Activated B cell treated with CpG ODN at 0.5 μM for 24 hours (primary cell): Measurements from ENCODE around the gene UQCRQ. TPM values are rescaled to one million over a fixed set of nuclear protein-coding genes. Genes with fewer than 3 reads are reported as not detected.

Source experiments
- ATAC-seq: fragments of 200-7000 bp; cut with Tn5 transposase; one replicate; pipeline ENCODE4 v1.10.0; 2021; ENCODE audit warnings: low read depth, mild to moderate bottlenecking, moderate library complexity
- CTCF ChIA-PET: fragments of 350-600 bp; sonication (Branson Sonifier 250); formaldehyde crosslinking; loops from one replicate; lab custom pipeline; 2021; ENCODE audit warnings: antibody characterized with exemption; lab: Charles Lee
- POLR2A ChIA-PET: fragments of 350-600 bp; sonication (Branson Sonifier 250); formaldehyde crosslinking; loops from one replicate; lab custom pipeline; 2021; ENCODE audit warnings: antibody characterized with exemption; lab: Charles Lee
- DNase-seq: peaks from one replicate; pipeline ENCODE4 v3.0.0; 2022
- H3K27ac Mint-ChIP-seq: one replicate; pipeline ENCODE4 v1.8.0; 2020; ENCODE audit warnings: mixed read lengths
- H3K27me3 Mint-ChIP-seq: one replicate; pipeline ENCODE4 v1.8.0; 2021; ENCODE audit warnings: mixed read lengths
- H3K36me3 Mint-ChIP-seq: one replicate; pipeline ENCODE4 v1.8.0; 2021; ENCODE audit warnings: low read depth, mixed read lengths
- H3K4me1 Mint-ChIP-seq: one replicate; pipeline ENCODE4 v1.8.0; 2021; ENCODE audit warnings: mixed read lengths
- H3K4me3 Mint-ChIP-seq: one replicate; pipeline ENCODE4 v1.8.0; 2020; ENCODE audit warnings: mild to moderate bottlenecking, mixed read lengths
- H3K9me3 Mint-ChIP-seq: one replicate; pipeline ENCODE4 v1.8.0; 2020; ENCODE audit warnings: mixed read lengths
- CTCF ChIP-seq: fragments of 200-600 bp; IDR thresholded peaks from one replicate; pipeline ENCODE4 v1.8.0; 2022; ENCODE audit warnings: antibody characterized with exemption, mild to moderate bottlenecking
- intact Hi-C: fragments of 100-400 bp; cut with micrococcal nuclease; formaldehyde crosslinking; loops from one replicate; pipeline ENCODE4 v1.15.1; 2024
- total RNA-seq: library from RNA; stranded (reverse); gene quantifications from 2 replicates; pipeline ENCODE4 v1.2.3, GENCODE V29; 2022

UQCRQ gene
- total RNA-seq, 1 donor from 2014 or later: 197 TPM

- POLR2A ChIA-PET: no interaction called here
These were observed 26.8 kb upstream of the UQCRQ start for GRCh38 chr5:132839426-132840301.

GRCh38 chr5:132840313-132840712 is 26.1 kb upstream of the UQCRQ start:
- CTCF ChIA-PET: interaction anchor here (0.5 kb wide), 1 partner anchor 478 kb away, joined by 5 read pairs; no protein-coding TSS in a partner anchor
- TF ChIP-seq CTCF: no peak

More at GRCh38 chr5:132839426-132840301, 26.8 kb upstream of the UQCRQ start:
- Mint-ChIP-seq H3K27ac (no peak overlapping the region), H3K36me3 (no peaks in the 10 kb centered on the region), H3K4me3 (no peak overlapping the region), H3K9me3 (peaks cover 2% of the 10 kb centered on the region), H3K4me1 (no peaks in the 10 kb centered on the region), H3K27me3 (no peaks in the 10 kb centered on the region)
- DNase-seq: no peak
- TF ChIP-seq CTCF: no peak
- no peak for ATAC-seq
- intact Hi-C loops: no loop called here
- CTCF ChIA-PET: no interaction called here

GRCh38 chr5:132840896-132841295 is 25.5 kb upstream of the UQCRQ start:
- no peak for TF ChIP-seq CTCF
- ChIA-PET POLR2A (interaction anchor here (0.6 kb wide), 1 partner anchor 108 kb away, joined by 3 read pairs; no protein-coding TSS in a partner anchor), CTCF (interaction anchor here (0.5 kb wide), 1 partner anchor 479 kb away, joined by 5 read pairs; no protein-coding TSS in a partner anchor)
- Mint-ChIP-seq H3K4me1 (no peaks in the 10 kb centered on the region), H3K36me3 (no peaks in the 10 kb centered on the region), H3K27me3 (no peaks in the 10 kb centered on the region), H3K4me3 (no peak overlapping the region), H3K9me3 (peaks cover 2% of the 10 kb centered on the region), H3K27ac (no peak overlapping the region)
- intact Hi-C loops: no loop called here
- no peak for DNase-seq
- no peak for ATAC-seq

More at GRCh38 chr5:132840313-132840712, 26.1 kb upstream of the UQCRQ start:
- no peaks in the 10 kb centered on the region for H3K4me1 Mint-ChIP-seq
- no peak for DNase-seq
- no peak for ATAC-seq
- H3K27me3 Mint-ChIP-seq: no peaks in the 10 kb centered on the region
- H3K9me3 Mint-ChIP-seq: peaks cover 2% of the 10 kb centered on the region
- no peak overlapping the region for H3K4me3 Mint-ChIP-seq
- intact Hi-C loops: no loop called here
- H3K36me3 Mint-ChIP-seq: no peaks in the 10 kb centered on the region
- no peak overlapping the region for H3K27ac Mint-ChIP-seq
- POLR2A ChIA-PET: no interaction called here

- intact Hi-C loops: no loop called here
- CTCF ChIA-PET: no interaction called here
- Mint-ChIP-seq H3K27me3 (no peaks in the 10 kb centered on the region), H3K9me3 (no peaks in the 10 kb centered on the region), H3K36me3 (no peaks in the 10 kb centered on the region), H3K4me3 (no peak overlapping the region), H3K4me1 (no peaks in the 10 kb centered on the region), H3K27ac (no peak overlapping the region)
- DNase-seq (no peak), ATAC-seq (no peak)
- POLR2A ChIA-PET: interaction anchor here (0.6 kb wide), 1 partner anchor 109 kb away, joined by 3 read pairs; no protein-coding TSS in a partner anchor
- TF ChIP-seq CTCF: no peak
These were observed 25.1 kb upstream of the UQCRQ start for GRCh38 chr5:132841305-132841704.

- H3K4me1 Mint-ChIP-seq: no peaks in the 10 kb centered on the region
- ChIA-PET CTCF (interaction anchor here (0.6 kb wide), 1 partner anchor 28 kb away, joined by 3 read pairs; no protein-coding TSS in a partner anchor), POLR2A (no interaction called here)
- ATAC-seq: no peak
- DNase-seq: no peak
- no peaks in the 10 kb centered on the region for H3K27me3 Mint-ChIP-seq
- no peak overlapping the region for H3K27ac Mint-ChIP-seq
- no peak overlapping the region for H3K4me3 Mint-ChIP-seq
- H3K36me3 Mint-ChIP-seq: no peaks in the 10 kb centered on the region
- intact Hi-C loops: no loop called here
- no peak for TF ChIP-seq CTCF
- H3K9me3 Mint-ChIP-seq: no peaks in the 10 kb centered on the region
These were observed 18.2 kb upstream of the UQCRQ start for GRCh38 chr5:132848270-132848669.
